Endothelial cell (in vitro differentiated cells): Measurements from ENCODE around the gene ENAH. TPM values are rescaled to one million over a fixed set of nuclear protein-coding genes. Genes with fewer than 3 reads are reported as not detected.

Source experiments
- DNase-seq: peaks from one replicate; pipeline ENCODE4 v3.0.0; 2021; ENCODE audit warnings: low spot score
- H3K27ac Mint-ChIP-seq: one replicate; pipeline ENCODE4 v1.8.0; 2021; ENCODE audit warnings: mixed read lengths, inconsistent platforms; ENCODE audit not compliant: unreplicated experiment
- H3K27me3 Mint-ChIP-seq: one replicate; pipeline ENCODE4 v1.8.0; 2021; ENCODE audit warnings: mild to moderate bottlenecking, moderate library complexity, mixed read lengths, inconsistent platforms; ENCODE audit not compliant: unreplicated experiment
- H3K36me3 Mint-ChIP-seq: one replicate; pipeline ENCODE4 v1.8.0; 2021; ENCODE audit warnings: mild to moderate bottlenecking, low read depth, mixed read lengths, inconsistent platforms; ENCODE audit not compliant: unreplicated experiment
- H3K4me1 Mint-ChIP-seq: one replicate; pipeline ENCODE4 v1.8.0; 2021; ENCODE audit warnings: mild to moderate bottlenecking, mixed read lengths, inconsistent platforms; ENCODE audit not compliant: unreplicated experiment
- H3K4me3 Mint-ChIP-seq: one replicate; pipeline ENCODE4 v1.8.0; 2021; ENCODE audit warnings: mild to moderate bottlenecking, mixed read lengths, inconsistent platforms; ENCODE audit not compliant: unreplicated experiment
- H3K9me3 Mint-ChIP-seq: one replicate; pipeline ENCODE4 v1.8.0; 2021; ENCODE audit warnings: mixed read lengths, inconsistent platforms; ENCODE audit not compliant: unreplicated experiment
- CTCF ChIP-seq: fragments of 200-600 bp; sonication (generic); IDR thresholded peaks from one replicate; pipeline ENCODE4 v1.5.0; 2021; ENCODE audit warnings: antibody characterized with exemption; ENCODE audit not compliant: unreplicated experiment
- total RNA-seq: library from RNA; stranded (reverse); fragmentation: NEBNext Ultra II Directional; extraction: Animal tissue kit (Norgen Biotek cat#: 25700); gene quantifications from one replicate; pipeline ENCODE4 v1.2.1, GENCODE V29; 2021; ENCODE audit not compliant: unreplicated experiment

The ENAH gene
- total RNA-seq, 1 donor from 2014 or later: 82.9 TPM

- Mint-ChIP-seq H3K36me3 (peaks cover 3% of the 10 kb centered on the region), H3K27me3 (peaks cover 3% of the 10 kb centered on the region), H3K4me1 (peaks cover 4% of the 10 kb centered on the region), H3K27ac (no peak overlapping the region), H3K9me3 (no peaks in the 10 kb centered on the region), H3K4me3 (no peak overlapping the region)
- no peak for TF ChIP-seq CTCF
- no peak for DNase-seq
Measured at GRCh38 chr1:225544924-225545323, 108.0 kb downstream of the ENAH start.

GRCh38 chr1:225544263-225544662 lies 108.7 kb downstream of the ENAH start:
- H3K4me1 Mint-ChIP-seq: peaks cover 2% of the 10 kb centered on the region
- no peak for TF ChIP-seq CTCF
- DNase-seq: no peak
- H3K4me3 Mint-ChIP-seq: no peak overlapping the region
- peaks cover 2% of the 10 kb centered on the region for H3K27me3 Mint-ChIP-seq
- no peaks in the 10 kb centered on the region for H3K36me3 Mint-ChIP-seq
- H3K27ac Mint-ChIP-seq: no peak overlapping the region
- no peaks in the 10 kb centered on the region for H3K9me3 Mint-ChIP-seq

GRCh38 chr1:225543350-225543749 lies 109.6 kb downstream of the ENAH start:
- DNase-seq: no peak
- TF ChIP-seq CTCF: no peak
- Mint-ChIP-seq H3K36me3 (no peaks in the 10 kb centered on the region), H3K27me3 (peaks cover 1% of the 10 kb centered on the region), H3K4me3 (no peak overlapping the region), H3K27ac (no peak overlapping the region), H3K4me1 (peaks cover 2% of the 10 kb centered on the region), H3K9me3 (no peaks in the 10 kb centered on the region)

- no peaks in the 10 kb centered on the region for H3K9me3 Mint-ChIP-seq
- no peak for DNase-seq
- no peak overlapping the region for H3K4me3 Mint-ChIP-seq
Measured at GRCh38 chr1:225541383-225541782, 111.5 kb downstream of the ENAH start.

GRCh38 chr1:225539575-225539974 lies 113.3 kb downstream of the ENAH start:
- H3K4me3 Mint-ChIP-seq: no peak overlapping the region
- no peaks in the 10 kb centered on the region for H3K9me3 Mint-ChIP-seq
- no peak for DNase-seq
- TF ChIP-seq CTCF: no peak
- peaks cover 2% of the 10 kb centered on the region for H3K4me1 Mint-ChIP-seq
- no peak overlapping the region for H3K27ac Mint-ChIP-seq
- H3K36me3 Mint-ChIP-seq: no peaks in the 10 kb centered on the region
- peaks cover 1% of the 10 kb centered on the region for H3K27me3 Mint-ChIP-seq

More at GRCh38 chr1:225541383-225541782, 111.5 kb downstream of the ENAH start:
- no peaks in the 10 kb centered on the region for H3K36me3 Mint-ChIP-seq
- TF ChIP-seq CTCF: no peak
- peaks cover 1% of the 10 kb centered on the region for H3K27me3 Mint-ChIP-seq
- no peak overlapping the region for H3K27ac Mint-ChIP-seq
- peaks cover 2% of the 10 kb centered on the region for H3K4me1 Mint-ChIP-seq
